IMR-90 (cell line): ENCODE data around the gene DPYD. TPM values are rescaled to one million over a fixed set of nuclear protein-coding genes. Genes with fewer than 3 reads are reported as not detected.
A peak's percentile ranks its signal among the peaks of the same experiment; 100 is the strongest.

Source experiments
- ATAC-seq: fragments of 200-7000 bp; cut with Tn5 transposase; 2 replicates; pipeline ENCODE4 v1.9.1; 2020; ENCODE audit warnings: low read depth, mild to moderate bottlenecking, moderate library complexity
- BruUV-seq: library from RNA; stranded (reverse); fragments of 400-500 nt; replicated peaks from 2 replicates; lab custom pipeline; 2021; lab: Mats Ljungman, UMichigan
- CTCF ChIA-PET: fragments of 300-600 bp; formaldehyde crosslinking; extraction: SDS; loops from one replicate; lab custom pipeline; 2021; ENCODE audit warnings: antibody characterized with exemption; lab: Yijun Ruan, JAX
- POLR2A ChIA-PET: fragments of 300-600 bp; sonication (Branson Sonifier 250); formaldehyde crosslinking; loops from one replicate; lab custom pipeline; 2022; ENCODE audit warnings: antibody characterized with exemption; ENCODE audit not compliant: unreplicated experiment; lab: Charles Lee
- DNase-seq: peaks from one replicate; pipeline ENCODE4 v3.0.0; 2013
- H2AFZ ChIP-seq: replicated peaks from 2 replicates; pipeline ENCODE3; 2013; ENCODE audit warnings: low read length, mild to moderate bottlenecking; ENCODE audit not compliant: poor library complexity
- H2AK5ac ChIP-seq: 2 replicates; pipeline ENCODE4 v1.6.1; 2013; ENCODE audit warnings: low read depth, low read length, inconsistent platforms
- H2AK9ac ChIP-seq: replicated peaks from 2 replicates; pipeline ENCODE3; 2013; ENCODE audit warnings: mild to moderate bottlenecking, low read depth, low read length, moderate library complexity; ENCODE audit not compliant: poor library complexity
- H2BK120ac ChIP-seq: 2 replicates; pipeline ENCODE4 v1.6.1; 2013; ENCODE audit warnings: low read depth, low read length, inconsistent platforms
- H2BK15ac ChIP-seq: 3 replicates; pipeline ENCODE4 v1.6.1; 2013; ENCODE audit warnings: low read depth, low read length, inconsistent platforms
- H2BK20ac ChIP-seq: 2 replicates; pipeline ENCODE4 v1.6.1; 2013; ENCODE audit warnings: low read depth, mild to moderate bottlenecking, inconsistent platforms, low read length, moderate library complexity
- H2BK5ac ChIP-seq: 2 replicates; pipeline ENCODE4 v1.6.1; 2013; ENCODE audit warnings: mild to moderate bottlenecking, low read depth, low read length, inconsistent platforms; ENCODE audit not compliant: poor library complexity, severe bottlenecking
- H3K14ac ChIP-seq: replicated peaks from 2 replicates; pipeline ENCODE4 v1.6.1; 2013; ENCODE audit warnings: low read depth, low read length, inconsistent platforms
- H3K18ac ChIP-seq: 2 replicates; pipeline ENCODE4 v1.6.1; 2013; ENCODE audit warnings: low read depth, low read length, control low read depth
- H3K23ac ChIP-seq: 2 replicates; pipeline ENCODE4 v1.6.1; 2013; ENCODE audit warnings: low read depth, low read length, inconsistent platforms
- H3K27ac ChIP-seq: 2 replicates; pipeline ENCODE4 v1.5.1; 2013; ENCODE audit warnings: mild to moderate bottlenecking, control low read depth, low read length; ENCODE audit not compliant: insufficient read depth
- H3K27me3 ChIP-seq: 2 replicates; pipeline ENCODE4 v1.6.1; 2013; ENCODE audit warnings: low read length; ENCODE audit not compliant: control insufficient read depth, insufficient read depth
- H3K36me3 ChIP-seq: 2 replicates; pipeline ENCODE4 v1.6.1; 2013; ENCODE audit warnings: low read length, mixed read lengths; ENCODE audit not compliant: control insufficient read depth, insufficient read depth
- H3K4ac ChIP-seq: 2 replicates; pipeline ENCODE4 v1.6.1; 2013; ENCODE audit warnings: low read depth, low read length, inconsistent platforms
- H3K4me1 ChIP-seq: 2 replicates; pipeline ENCODE4 v1.6.1; 2013; ENCODE audit warnings: low read length, mixed read lengths; ENCODE audit not compliant: control insufficient read depth, insufficient read depth
- H3K4me2 ChIP-seq: 2 replicates; pipeline ENCODE4 v1.6.1; 2013; ENCODE audit warnings: low read depth, mild to moderate bottlenecking, control low read depth, low read length, moderate library complexity
- H3K4me3 ChIP-seq: 2 replicates; pipeline ENCODE4 v1.5.1; 2013; ENCODE audit warnings: low read depth, mild to moderate bottlenecking, control low read depth, low read length, moderate library complexity; ENCODE audit not compliant: insufficient read depth
- H3K56ac ChIP-seq: 2 replicates; pipeline ENCODE4 v1.6.1; 2013; ENCODE audit warnings: low read length, inconsistent platforms; ENCODE audit not compliant: insufficient read depth; ENCODE audit errors: extremely low read depth
- H3K79me1 ChIP-seq, 2 experiments: 2 replicates each; pipeline ENCODE4 v1.6.1; 2013; ENCODE audit warnings: low read length in 2 of 2, inconsistent platforms in 1 of 2, low read depth in 1 of 2
- H3K9ac ChIP-seq: 2 replicates; pipeline ENCODE4 v1.6.1; 2013; ENCODE audit warnings: low read depth, low read length, control low read depth
- H3K9me1 ChIP-seq: 2 replicates; pipeline ENCODE4 v1.6.1; 2013; ENCODE audit warnings: low read length, inconsistent platforms; ENCODE audit not compliant: insufficient read depth
- H3K9me3 ChIP-seq: 2 replicates; pipeline ENCODE4 v1.6.1; 2013; ENCODE audit warnings: low read length; ENCODE audit not compliant: control insufficient read depth, insufficient read depth
- H4K20me1 ChIP-seq: 2 replicates; pipeline ENCODE4 v1.6.1; 2013; ENCODE audit warnings: low read length, inconsistent platforms; ENCODE audit not compliant: insufficient read depth
- H4K5ac ChIP-seq: 2 replicates; pipeline ENCODE4 v1.6.1; 2013; ENCODE audit warnings: mild to moderate bottlenecking, low read depth, low read length, control low read depth
- H4K8ac ChIP-seq, 2 experiments: 2 replicates each; pipeline ENCODE4 v1.6.1; 2013; ENCODE audit warnings: low read depth in 2 of 2, low read length in 2 of 2, control low read depth in 1 of 2, inconsistent platforms in 1 of 2
- H4K91ac ChIP-seq: 2 replicates; pipeline ENCODE4 v1.6.1; 2013; ENCODE audit warnings: low read depth, low read length, inconsistent platforms; ENCODE audit not compliant: insufficient read depth
- CEBPB ChIP-seq: IDR thresholded peaks from 2 replicates; pipeline ENCODE4 v1.6.1; 2012; ENCODE audit warnings: low read depth, low read length, improper control_type of control experiment
- CHD1 ChIP-seq: IDR thresholded peaks from 2 replicates; pipeline ENCODE4 v1.6.1; 2012; ENCODE audit warnings: low read depth, low read length, improper control_type of control experiment
- CTCF ChIP-seq: conservative IDR thresholded peaks from 2 replicates; pipeline ENCODE4 v1.5.1; 2012; ENCODE audit warnings: mild to moderate bottlenecking, low read depth, low read length, improper control_type of control experiment
- FOS ChIP-seq: fragments of 150-350 bp; IDR thresholded peaks from 2 replicates; pipeline ENCODE4 v1.6.1; 2016; ENCODE audit warnings: low read depth, low read length
- MAFK ChIP-seq: IDR thresholded peaks from 2 replicates; pipeline ENCODE4 v1.6.1; 2012; ENCODE audit warnings: low read depth, low read length, improper control_type of control experiment
- MAZ ChIP-seq: IDR thresholded peaks from 2 replicates; pipeline ENCODE4 v1.6.1; 2012; ENCODE audit warnings: low read depth, mild to moderate bottlenecking, low read length, improper control_type of control experiment, moderate library complexity, borderline replicate concordance
- POLR2A ChIP-seq: IDR thresholded peaks from 2 replicates; pipeline ENCODE4 v1.6.1; 2012; ENCODE audit warnings: mild to moderate bottlenecking, low read depth, low read length
- RAD21 ChIP-seq: IDR thresholded peaks from 2 replicates; pipeline ENCODE4 v1.6.1; 2012; ENCODE audit warnings: low read length, improper control_type of control experiment
- RCOR1 ChIP-seq: IDR thresholded peaks from 2 replicates; pipeline ENCODE4 v1.6.1; 2012; ENCODE audit warnings: mild to moderate bottlenecking, low read length, improper control_type of control experiment; ENCODE audit not compliant: insufficient replicate concordance
- SMC3 ChIP-seq: fragments of 150-350 bp; IDR thresholded peaks from 2 replicates; pipeline ENCODE4 v1.6.1; 2016; ENCODE audit warnings: low read depth, mild to moderate bottlenecking, antibody characterized with exemption, low read length, moderate library complexity
- USF2 ChIP-seq: fragments of 150-350 bp; IDR thresholded peaks from 2 replicates; pipeline ENCODE4 v1.6.1; 2017; ENCODE audit warnings: mild to moderate bottlenecking, antibody characterized with exemption, low read length, low read depth
- WGBS, 2 experiments: methylation state at CpG; one replicate each; pipeline versions ENCODE4 v1.1.5 to v1.1.7; 2013; ENCODE audit warnings: missing lambda C conversion rate in 2 of 2; ENCODE audit not compliant: insufficient read length in 1 of 2; ENCODE audit errors: extremely low coverage in 2 of 2; 5-methylcytosine and 5-hydroxymethylcytosine counted together
- dilution Hi-C: fragments of 300-500 bp; cut with HindIII; formaldehyde crosslinking; loops from one replicate; pipeline ENCODE4 v1.14.3; 2018; ENCODE audit warnings: low sequenced_read_pairs; ENCODE audit not compliant: unreplicated experiment
- in situ Hi-C: fragments of 300-500 bp; cut with MboI; formaldehyde crosslinking; loops from 3 replicates; pipeline ENCODE4 v1.14.3; 2019; ENCODE audit warnings: low sequenced_read_pairs, inconsistent platforms, mixed read lengths
- intact Hi-C: fragments of 100-400 bp; cut with micrococcal nuclease; formaldehyde crosslinking; loops from 2 replicates; pipeline ENCODE4 v1.10.0; 2022
- polyA plus RNA-seq, 3 experiments: library from polyadenylated mRNA; depleted of rRNA; stranded (reverse); fragments of >200 nt; gene quantifications; 2 replicates each; pipeline ENCODE4 v1.2.3, GENCODE V29; 2012; ENCODE audit warnings: low replicate concordance in 1 of 3
- total RNA-seq: library from RNA; depleted of rRNA; stranded (reverse); fragments of >200 nt; gene quantifications from 2 replicates; pipeline ENCODE4 v1.2.3, GENCODE V29; 2012

DPYD gene
- total and polyA plus RNA-seq, 2 of the 4 experiments (the other 2 are of a cell fraction): 9.3 to 47.3 TPM

GRCh38 chr1:97489834-97490233 is 431.0 kb downstream of the DPYD start:
- no CpG with 5 or more reads among the region's 2 CpGs for WGBS, 2 experiments
- Histone ChIP-seq H3K18ac (no peak overlapping the region), H3K4me3 (no peak overlapping the region), H3K23ac (no peak overlapping the region), H2BK120ac (no peak overlapping the region), H3K36me3 (no peaks in the 10 kb centered on the region), H2BK20ac (no peak overlapping the region), H3K56ac (no peak overlapping the region), H2AK9ac (no peak overlapping the region), H2AFZ (no peak overlapping the region), H3K79me1 (no peaks in the 10 kb centered on the region), H3K4me1 (no peaks in the 10 kb centered on the region), H2AK5ac (no peak overlapping the region), H3K9ac (no peak overlapping the region), H3K9me3 (no peaks in the 10 kb centered on the region), H2BK15ac (no peak overlapping the region), H2BK5ac (no peak overlapping the region), H4K91ac (no peak overlapping the region), H4K8ac (no peak overlapping the region), H3K27me3 (no peaks in the 10 kb centered on the region), H3K4ac (no peak overlapping the region), H3K27ac (no peak overlapping the region), H4K20me1 (no peaks in the 10 kb centered on the region), H3K14ac (no peak overlapping the region), H3K4me2 (no peak overlapping the region), H3K9me1 (no peaks in the 10 kb centered on the region), H4K5ac (no peak overlapping the region)
- no peak for TF ChIP-seq CTCF
- TF ChIP-seq USF2: no peak
- TF ChIP-seq CEBPB: peak; percentile 97
- TF ChIP-seq POLR2A: no peak
- no peak for TF ChIP-seq MAZ
- TF ChIP-seq MAFK: no peak
- no peak for TF ChIP-seq SMC3
- TF ChIP-seq FOS: peak; percentile 24; the same call in 1 of the 2 replicates
- no peak for TF ChIP-seq CHD1
- TF ChIP-seq RCOR1: no peak
- no peak for TF ChIP-seq RAD21
- in situ Hi-C loops (no loop called here), dilution Hi-C loops (no loop called here), intact Hi-C loops (no loop called here)
- ChIA-PET POLR2A (no interaction called here), CTCF (interaction anchor here (1.6 kb wide), 1 partner anchor 14 kb away, joined by 3 read pairs; no protein-coding TSS in a partner anchor)
- DNase-seq (peak; percentile 49), ATAC-seq (no peak)
- no TSS peak for BruUV-seq
